Fibroblast of pulmonary artery (primary cell): ENCODE measurements around the gene PLEKHA6.

Experiments
- DNase-seq: peaks from one replicate; pipeline ENCODE4 v3.0.0-alpha.2; 2010; ENCODE audit warnings: low read depth
- H3K4me3 ChIP-seq: replicated peaks from 2 replicates; pipeline ENCODE4 v1.5.1; 2011; ENCODE audit warnings: low read depth, mild to moderate bottlenecking, control low read depth, low read length, moderate library complexity
- TF ChIP-seq, protein P1 (sequence below): IDR thresholded peaks from 2 replicates; pipeline ENCODE4 v1.5.1; 2011; ENCODE audit warnings: mild to moderate bottlenecking, control low read depth, low read length, inconsistent platforms; ENCODE audit errors: missing control alignments

PLEKHA6 gene

DNA sequence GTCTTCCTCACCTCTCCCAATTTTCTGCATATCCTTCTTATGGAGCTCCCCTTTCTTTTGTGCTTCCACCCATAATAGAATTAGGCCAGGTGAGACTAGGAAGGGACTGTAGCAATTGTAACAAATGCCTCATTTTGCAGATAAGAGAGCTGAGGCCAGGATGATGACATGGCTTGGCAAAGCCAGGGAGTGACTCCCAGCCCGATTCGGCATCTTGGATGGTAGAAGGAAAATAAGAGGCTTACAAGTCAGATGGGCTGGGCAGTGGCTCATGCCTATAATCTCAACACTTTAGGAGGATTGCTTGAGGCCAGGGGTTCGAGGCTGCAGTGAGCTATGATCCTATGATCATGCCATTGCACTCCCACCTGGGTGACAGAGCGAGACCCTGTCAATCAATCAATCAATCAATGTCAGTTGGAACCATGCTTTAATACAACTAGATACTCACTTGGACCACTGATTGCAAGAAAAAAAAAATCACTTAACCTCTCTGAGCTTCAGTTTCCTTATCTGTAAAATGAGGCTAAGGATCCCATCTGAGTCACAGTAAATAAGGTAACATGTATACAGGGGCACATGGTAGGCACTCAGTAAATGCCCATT, 51.6 kb downstream of the PLEKHA6 start:
- no peak for DNase-seq
- TF ChIP-seq, protein P1, sequence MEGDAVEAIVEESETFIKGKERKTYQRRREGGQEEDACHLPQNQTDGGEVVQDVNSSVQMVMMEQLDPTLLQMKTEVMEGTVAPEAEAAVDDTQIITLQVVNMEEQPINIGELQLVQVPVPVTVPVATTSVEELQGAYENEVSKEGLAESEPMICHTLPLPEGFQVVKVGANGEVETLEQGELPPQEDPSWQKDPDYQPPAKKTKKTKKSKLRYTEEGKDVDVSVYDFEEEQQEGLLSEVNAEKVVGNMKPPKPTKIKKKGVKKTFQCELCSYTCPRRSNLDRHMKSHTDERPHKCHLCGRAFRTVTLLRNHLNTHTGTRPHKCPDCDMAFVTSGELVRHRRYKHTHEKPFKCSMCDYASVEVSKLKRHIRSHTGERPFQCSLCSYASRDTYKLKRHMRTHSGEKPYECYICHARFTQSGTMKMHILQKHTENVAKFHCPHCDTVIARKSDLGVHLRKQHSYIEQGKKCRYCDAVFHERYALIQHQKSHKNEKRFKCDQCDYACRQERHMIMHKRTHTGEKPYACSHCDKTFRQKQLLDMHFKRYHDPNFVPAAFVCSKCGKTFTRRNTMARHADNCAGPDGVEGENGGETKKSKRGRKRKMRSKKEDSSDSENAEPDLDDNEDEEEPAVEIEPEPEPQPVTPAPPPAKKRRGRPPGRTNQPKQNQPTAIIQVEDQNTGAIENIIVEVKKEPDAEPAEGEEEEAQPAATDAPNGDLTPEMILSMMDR, result no peak
- no peak overlapping the region for H3K4me3 ChIP-seq

DNA sequence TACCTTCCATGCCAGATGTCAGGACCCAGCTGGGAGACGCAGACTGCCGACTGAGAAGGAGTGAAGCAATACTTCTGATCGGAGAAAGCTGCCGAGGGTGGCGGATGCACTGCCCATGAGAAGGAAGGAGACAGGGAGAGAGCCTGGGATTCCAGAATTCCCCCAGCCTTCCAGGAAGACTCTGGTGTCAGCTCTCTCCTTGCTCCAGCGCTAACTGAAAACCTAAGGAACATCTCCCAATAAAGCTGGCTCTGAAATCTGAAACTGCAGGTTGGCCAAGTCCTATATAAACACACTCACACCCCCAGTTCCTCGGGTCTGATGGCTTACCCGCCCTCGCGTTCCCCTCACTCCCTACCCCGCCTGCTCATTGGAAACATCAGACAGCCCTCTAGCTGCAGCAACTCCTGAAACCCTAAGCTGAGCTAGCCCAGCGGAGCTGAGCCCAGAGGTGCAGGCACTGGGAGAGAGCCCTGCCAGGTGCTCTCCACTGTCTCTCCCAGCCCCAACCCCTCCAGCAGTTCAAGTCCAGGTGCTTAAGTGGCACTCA, 52.3 kb downstream of the PLEKHA6 start:
- DNase-seq, result peak; percentile 60
- peak overlapping the region; percentile 20 for H3K4me3 ChIP-seq
- TF ChIP-seq, protein P1, result peak; percentile 14

DNA sequence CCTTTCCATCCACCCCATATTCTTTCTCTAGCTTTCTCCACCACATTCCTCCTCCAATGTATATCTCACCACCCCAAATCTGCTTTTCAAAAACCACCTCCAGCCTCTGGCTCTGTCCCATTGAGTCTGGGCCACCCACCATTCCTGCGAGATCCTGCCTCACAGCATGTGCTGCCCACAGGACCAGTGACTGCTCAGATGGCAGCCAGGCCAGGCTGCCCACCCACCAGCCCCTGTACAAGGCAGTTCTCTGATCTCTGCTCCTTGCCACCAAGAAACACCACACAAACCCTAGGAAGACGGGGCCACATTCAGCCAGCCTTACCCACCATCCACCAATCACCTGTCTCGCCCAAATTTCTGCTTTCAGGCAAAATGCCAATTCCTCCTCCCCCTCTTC, 53.7 kb downstream of the PLEKHA6 start:
- DNase-seq, result no peak
- TF ChIP-seq, protein P1, result no peak
- no peak overlapping the region for H3K4me3 ChIP-seq

DNA sequence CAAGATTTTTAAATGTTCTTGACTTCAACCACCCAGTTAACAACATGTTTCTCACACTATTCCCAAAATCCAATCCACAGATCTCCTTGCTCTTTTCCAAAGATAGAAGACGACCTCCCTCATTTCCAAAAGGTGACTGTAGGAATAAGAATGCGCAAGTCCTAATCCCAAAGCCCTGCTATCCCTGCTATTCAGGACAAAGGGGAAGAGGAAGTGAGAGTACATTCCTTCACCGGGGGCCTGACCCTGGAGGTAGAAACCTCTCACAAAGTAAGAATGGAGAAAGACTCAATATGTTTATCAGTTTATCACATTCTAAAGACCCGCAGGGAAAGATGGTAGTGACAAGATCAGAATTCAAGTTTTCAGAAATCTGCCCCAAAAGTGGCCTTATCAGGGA, 55.7 kb downstream of the PLEKHA6 start:
- TF ChIP-seq, protein P1, result no peak
- DNase-seq, result peak; percentile 25
- no peak overlapping the region for H3K4me3 ChIP-seq

DNA sequence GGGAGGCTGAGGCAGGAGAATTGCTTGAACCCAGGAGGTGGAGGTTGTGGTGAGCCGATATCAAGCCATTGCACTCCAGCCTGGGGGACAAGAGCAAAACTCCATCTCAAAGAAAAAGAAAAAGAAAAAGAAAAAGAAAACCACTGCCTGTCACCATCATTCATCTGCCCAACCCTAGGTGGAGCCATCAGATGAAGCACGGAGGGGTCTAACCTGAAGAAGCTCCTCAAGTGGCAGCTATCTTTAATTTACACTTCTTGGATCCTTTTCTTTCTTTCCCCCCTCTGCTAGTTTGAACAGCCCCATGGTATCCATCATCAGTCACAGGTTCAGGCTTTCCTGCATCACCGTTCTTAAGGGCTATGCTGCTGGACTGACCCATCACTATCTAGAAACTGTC, 57.0 kb downstream of the PLEKHA6 start:
- no peak overlapping the region for H3K4me3 ChIP-seq
- TF ChIP-seq, protein P1, result no peak
- no peak for DNase-seq

DNA sequence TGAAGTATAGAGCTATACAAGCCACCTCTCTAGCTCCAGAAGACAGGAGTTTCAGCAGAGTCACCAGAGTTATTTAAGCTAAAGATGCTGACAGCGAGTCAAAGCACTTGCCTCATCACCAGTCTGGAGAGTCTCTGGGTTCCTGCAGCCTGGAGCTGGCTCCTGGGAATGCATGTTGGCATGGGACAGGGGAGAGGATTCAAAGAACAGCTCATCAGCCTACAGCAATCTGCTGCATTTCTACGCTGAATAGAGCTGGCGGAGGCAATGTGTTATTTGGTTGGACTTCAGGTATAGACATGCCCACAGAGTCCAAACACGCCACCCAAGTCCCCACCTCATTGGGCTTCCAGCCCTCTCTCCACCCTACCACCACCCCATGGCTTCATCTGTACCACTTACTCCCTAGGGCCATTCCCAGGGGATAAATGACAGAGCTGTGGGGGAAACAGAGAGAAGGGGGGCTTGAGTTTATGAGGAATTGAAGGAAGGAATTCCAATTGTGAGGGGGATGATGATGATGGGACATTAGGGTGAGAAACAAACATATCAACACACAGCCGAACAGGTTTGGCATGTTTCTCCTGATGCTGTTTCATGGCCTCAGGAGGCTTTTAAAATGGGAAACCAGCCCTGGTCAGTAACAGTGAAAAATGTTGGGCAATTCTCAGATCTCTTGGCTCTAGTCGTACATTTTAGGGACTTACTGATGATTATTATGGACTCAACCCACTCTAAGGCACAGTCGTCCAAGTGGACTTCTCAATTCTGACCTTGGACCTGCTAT, 58.4 kb downstream of the PLEKHA6 start:
- H3K4me3 ChIP-seq, result no peak overlapping the region
- TF ChIP-seq, protein P1, result no peak
- no peak for DNase-seq
